H9 (cell line): ENCODE measurements around the gene S1PR2. TPM values are rescaled to one million over a fixed set of nuclear protein-coding genes. Genes with fewer than 3 reads are reported as not detected.

Experiments used
- DNase-seq: peaks from one replicate; pipeline ENCODE4 v3.0.0-alpha.2; 2017
- H2AFZ ChIP-seq: one replicate; pipeline ENCODE4 v1.6.1; 2013; ENCODE audit warnings: mild to moderate bottlenecking, low read length, control low read depth, moderate library complexity
- H2AK5ac ChIP-seq: 2 replicates; pipeline ENCODE4 v1.6.1; 2013; ENCODE audit warnings: low read length, control low read depth, mixed read lengths; ENCODE audit not compliant: insufficient read length
- H2BK120ac ChIP-seq: one replicate; pipeline ENCODE4 v1.6.1; 2013; ENCODE audit warnings: low read depth, mild to moderate bottlenecking, low read length, control low read depth, inconsistent platforms; ENCODE audit not compliant: poor library complexity, severe bottlenecking
- H2BK12ac ChIP-seq: 2 replicates; pipeline ENCODE4 v1.6.1; 2013; ENCODE audit warnings: low read length, control low read depth, mixed read lengths, low read depth; ENCODE audit not compliant: insufficient read length
- H2BK15ac ChIP-seq: 2 replicates; pipeline ENCODE4 v1.6.1; 2013; ENCODE audit warnings: low read depth, low read length, control low read depth
- H2BK20ac ChIP-seq: one replicate; pipeline ENCODE4 v1.6.1; 2013; ENCODE audit warnings: low read depth, mild to moderate bottlenecking, low read length, control low read depth, inconsistent platforms; ENCODE audit not compliant: poor library complexity, severe bottlenecking
- H2BK5ac ChIP-seq: 2 replicates; pipeline ENCODE4 v1.6.1; 2013; ENCODE audit warnings: low read length, control low read depth, mixed read lengths; ENCODE audit not compliant: insufficient read length
- H3K14ac ChIP-seq: 2 replicates; pipeline ENCODE4 v1.6.1; 2013; ENCODE audit warnings: low read length, control low read depth; ENCODE audit not compliant: insufficient read depth
- H3K18ac ChIP-seq: 2 replicates; pipeline ENCODE4 v1.6.1; 2013; ENCODE audit warnings: low read depth, mild to moderate bottlenecking, mixed read lengths, low read length, control low read depth; ENCODE audit not compliant: insufficient read length
- H3K23ac ChIP-seq: 2 replicates; pipeline ENCODE4 v1.6.1; 2013; ENCODE audit warnings: low read length, control low read depth, mixed read lengths, low read depth; ENCODE audit not compliant: insufficient read length
- H3K23me2 ChIP-seq: 2 replicates; pipeline ENCODE4 v1.6.1; 2013; ENCODE audit warnings: low read depth, mild to moderate bottlenecking, mixed read lengths, low read length, control low read depth; ENCODE audit not compliant: insufficient read length, poor library complexity, severe bottlenecking
- H3K27ac ChIP-seq: 2 replicates; pipeline ENCODE4 v1.5.1; 2013; ENCODE audit warnings: low read length, control low read depth, mixed read lengths, low read depth; ENCODE audit not compliant: insufficient read length
- H3K27me3 ChIP-seq: 2 replicates; pipeline ENCODE4 v1.6.1; 2013; ENCODE audit warnings: low read length, control low read depth, inconsistent platforms; ENCODE audit not compliant: insufficient read depth
- H3K4ac ChIP-seq: 2 replicates; pipeline ENCODE4 v1.6.1; 2013; ENCODE audit warnings: low read depth, mild to moderate bottlenecking, control low read depth, inconsistent platforms, low read length, moderate library complexity
- H3K4me1 ChIP-seq: 2 replicates; pipeline ENCODE4 v1.6.1; 2013; ENCODE audit warnings: low read length, control low read depth, inconsistent platforms; ENCODE audit not compliant: insufficient read depth
- H3K4me2 ChIP-seq: 2 replicates; pipeline ENCODE4 v1.6.1; 2013; ENCODE audit warnings: low read length, control low read depth, mixed read lengths; ENCODE audit not compliant: insufficient read length, insufficient read depth
- H3K56ac ChIP-seq: 2 replicates; pipeline ENCODE4 v1.6.1; 2013; ENCODE audit warnings: low read depth, mild to moderate bottlenecking, mixed read lengths, low read length, control low read depth; ENCODE audit not compliant: insufficient read length
- H3K79me1 ChIP-seq: 2 replicates; pipeline ENCODE4 v1.6.1; 2013; ENCODE audit warnings: low read depth, mild to moderate bottlenecking, moderate library complexity, low read length, control low read depth, inconsistent platforms; ENCODE audit not compliant: insufficient read depth, poor library complexity, severe bottlenecking
- H3K79me2 ChIP-seq: 2 replicates; pipeline ENCODE4 v1.6.1; 2013; ENCODE audit warnings: low read length, control low read depth, inconsistent platforms; ENCODE audit not compliant: insufficient read depth
- H3K9ac ChIP-seq: 2 replicates; pipeline ENCODE4 v1.6.1; 2013; ENCODE audit warnings: low read length, control low read depth, mixed read lengths; ENCODE audit not compliant: insufficient read length; ENCODE audit errors: extremely low read depth
- H3K9me3 ChIP-seq: one replicate; pipeline ENCODE4 v1.6.1; 2013; ENCODE audit warnings: low read depth, low read length, inconsistent platforms; ENCODE audit not compliant: control insufficient read depth
- H3T11ph ChIP-seq: one replicate; pipeline ENCODE4 v1.6.1; 2013; ENCODE audit warnings: mild to moderate bottlenecking, low read length, control low read depth, inconsistent platforms
- H4K20me1 ChIP-seq: one replicate; pipeline ENCODE4 v1.6.1; 2013; ENCODE audit not compliant: control insufficient read depth, insufficient read length, insufficient read depth
- H4K5ac ChIP-seq: 2 replicates; pipeline ENCODE4 v1.6.1; 2013; ENCODE audit warnings: low read depth, mild to moderate bottlenecking, mixed read lengths, low read length, control low read depth; ENCODE audit not compliant: insufficient read length
- H4K8ac ChIP-seq: replicated peaks from 2 replicates; pipeline ENCODE4 v1.6.1; 2013; ENCODE audit warnings: low read length, control low read depth, mixed read lengths, low read depth; ENCODE audit not compliant: insufficient read length
- H4K91ac ChIP-seq: 2 replicates; pipeline ENCODE4 v1.6.1; 2013; ENCODE audit warnings: low read depth, mild to moderate bottlenecking, moderate library complexity, mixed read lengths, low read length, control low read depth; ENCODE audit not compliant: insufficient read length
- H3K27ac Mint-ChIP-seq, 3 experiments: 2 replicates in 2 of 3; 3 replicates in 1 of 3; pipeline ENCODE4 v1.8.0; 2020 to 2021; ENCODE audit warnings: mixed read lengths in 3 of 3, mild to moderate bottlenecking in 1 of 3, moderate library complexity in 1 of 3
- H3K27me3 Mint-ChIP-seq: 2 replicates; pipeline ENCODE4 v1.8.0; 2021; ENCODE audit warnings: low read depth, mild to moderate bottlenecking, moderate library complexity, mixed read lengths
- H3K36me3 Mint-ChIP-seq, 3 experiments: 2 replicates in 2 of 3; 3 replicates in 1 of 3; pipeline ENCODE4 v1.8.0; 2020 to 2021; ENCODE audit warnings: low read depth in 3 of 3, mixed read lengths in 3 of 3; ENCODE audit not compliant: insufficient read depth in 1 of 3
- H3K4me1 Mint-ChIP-seq, 2 experiments: 2 replicates each; pipeline ENCODE4 v1.8.0; 2020; ENCODE audit warnings: mixed read lengths in 2 of 2
- H3K4me3 Mint-ChIP-seq, 2 experiments: 2 replicates in 1 of 2; 3 replicates in 1 of 2; pipeline ENCODE4 v1.8.0; 2020 to 2021; ENCODE audit warnings: mild to moderate bottlenecking in 2 of 2, mixed read lengths in 2 of 2, moderate library complexity in 1 of 2
- H3K9me3 Mint-ChIP-seq, 2 experiments: 2 replicates in 1 of 2; 3 replicates in 1 of 2; pipeline ENCODE4 v1.8.0; 2020; ENCODE audit warnings: mild to moderate bottlenecking in 2 of 2, mixed read lengths in 2 of 2, moderate library complexity in 1 of 2
- CTCF ChIP-seq: fragments of 200-600 bp; sonication (generic); conservative IDR thresholded peaks from 3 replicates; pipeline ENCODE4 v1.8.0; 2021; ENCODE audit warnings: antibody characterized with exemption, mild to moderate bottlenecking
- WGBS: extraction: QIAGEN DNeasy Blood & Tissue Kit; methylation state at CpG from one replicate; pipeline ENCODE4 v1.1.7; 2013; ENCODE audit warnings: missing lambda C conversion rate, low lambda C conversion rate, mixed read lengths; ENCODE audit not compliant: insufficient read length; ENCODE audit errors: extremely low coverage; 5-methylcytosine and 5-hydroxymethylcytosine counted together
- total RNA-seq: library from RNA; stranded (reverse); gene quantifications from 2 replicates; pipeline ENCODE4 v1.2.1, GENCODE V29; 2021

S1PR2 gene
- total RNA-seq, 1 experiment from 2014 or later = 11.5 TPM

GRCh38 chr19:10207026-10207425, 24.1 kb downstream of the S1PR2 start:
- Histone ChIP-seq H4K91ac (peak overlapping the region; percentile 42), H3K4me2 (no peak overlapping the region), H2AK5ac (no peak overlapping the region), H4K20me1 (no peaks in the 10 kb centered on the region), H3K4me1 (0 out of 2 replicates have a peak, but pooled peaks cover 2% of the 10 kb centered on the region), H3K4ac (no peak overlapping the region), H3K23me2 (no peaks in the 10 kb centered on the region), H2AFZ (no peak overlapping the region), H2BK15ac (no peak overlapping the region), H4K5ac (no peak overlapping the region), H2BK120ac (no peak overlapping the region), H3T11ph (no peak overlapping the region), H2BK20ac (no peak overlapping the region), H2BK5ac (no peak overlapping the region), H2BK12ac (no peak overlapping the region), H3K79me2 (no peaks in the 10 kb centered on the region), H3K18ac (no peak overlapping the region), H3K79me1 (no peaks in the 10 kb centered on the region), H3K27ac (no peak overlapping the region), H3K9ac (no peak overlapping the region), H3K9me3 (no peaks in the 10 kb centered on the region), H3K23ac (no peak overlapping the region), H3K27me3 (no peaks in the 10 kb centered on the region), H3K14ac (no peak overlapping the region; the same call in 1 of the 2 replicates), H4K8ac (no peak overlapping the region), H3K56ac (no peak overlapping the region)
- Mint-ChIP-seq H3K4me3 (no peak overlapping the region), H3K27ac (no peak overlapping the region), H3K4me1 (peaks cover 14% of the 10 kb centered on the region in 2 experiments), H3K36me3 (no peaks in the 10 kb centered on the region; a peak in 1 of 7 replicates), H3K9me3 (peaks cover 6 to 8% of the 10 kb centered on the region in 2 experiments; a peak in 2 of 5 replicates), H3K27me3 (peaks cover 7% of the 10 kb centered on the region; the same call in 1 of the 2 replicates)
- DNase-seq = no peak
- TF ChIP-seq CTCF = 0 out of 3 replicates have a peak, but pooled peaks have one; percentile 12
- WGBS = no CpG with 5 or more reads among the region's 1 CpG
